Endometrium (tissue), 2 donors: ENCODE measurements around the gene SLC41A3.
A peak's percentile ranks its signal among the peaks of the same experiment; 100 is the strongest.
"Not testable (repeated sequence)": the region's sequence is repeated elsewhere in the genome, so short reads cannot be mapped to it uniquely, and the experiment has no call there.

ENCODE experiments used
- FAIRE-seq: peaks from 2 replicates; lab custom pipeline; 2012; peaks lifted over from hg19 to GRCh38; lab: Jason Lieb, UNC
- donor health status: control.
- donor health status: control.

SLC41A3 gene

GRCh38 chr3:126002189-126002588, 81.7 kb downstream of the SLC41A3 start:
- FAIRE-seq = no peak

GRCh38 chr3:125996751-125997150, 87.2 kb downstream of the SLC41A3 start:
- not testable (repeated sequence) for FAIRE-seq

GRCh38 chr3:125990253-125990970, 93.5 kb downstream of the SLC41A3 start:
- peak; percentile 85 for FAIRE-seq

GRCh38 chr3:125984951-125985350, 99.0 kb downstream of the SLC41A3 start:
- not testable (repeated sequence) for FAIRE-seq

GRCh38 chr3:125977104-125977503, 106.8 kb downstream of the SLC41A3 start:
- not testable (repeated sequence) for FAIRE-seq

- FAIRE-seq = not testable (repeated sequence)
Observed at GRCh38 chr3:125976003-125976390, 107.9 kb downstream of the SLC41A3 start.

- FAIRE-seq = not testable (repeated sequence)
Observed at GRCh38 chr3:125975245-125976002, 108.5 kb downstream of the SLC41A3 start.

- peak; percentile 45 for FAIRE-seq
Observed at GRCh38 chr3:125971997-125972944, 111.7 kb downstream of the SLC41A3 start.

GRCh38 chr3:125968701-125969592, 115.0 kb downstream of the SLC41A3 start, which contains the start of gene ROPN1B:
ROPN1B (plus strand) TSS chr3:125969178; CDS start chr3:125972055, 2,877 bp downstream.
- FAIRE-seq = not testable (repeated sequence)

- not testable (repeated sequence) for FAIRE-seq
Observed at GRCh38 chr3:125968121-125968520, 115.8 kb downstream of the SLC41A3 start.

GRCh38 chr3:125967156-125967555, 116.8 kb downstream of the SLC41A3 start:
- FAIRE-seq = no peak

GRCh38 chr3:125965505-125965904, 118.4 kb downstream of the SLC41A3 start:
- FAIRE-seq = no peak

- not testable (repeated sequence) for FAIRE-seq
Observed at GRCh38 chr3:125963834-125964233, 120.1 kb downstream of the SLC41A3 start.

GRCh38 chr3:125961289-125961589, 122.7 kb downstream of the SLC41A3 start:
- FAIRE-seq = no peak

GRCh38 chr3:125960456-125961288, 123.3 kb downstream of the SLC41A3 start:
- no peak for FAIRE-seq

GRCh38 chr3:125960066-125960424, 123.9 kb downstream of the SLC41A3 start:
- no peak for FAIRE-seq

GRCh38 chr3:125959317-125960065, 124.4 kb downstream of the SLC41A3 start:
- FAIRE-seq = no peak

GRCh38 chr3:125958511-125959316, 125.2 kb downstream of the SLC41A3 start:
- FAIRE-seq = no peak
